ENCODE results near the gene NPPA. TPM values are rescaled to one million over a fixed set of nuclear protein-coding genes. Genes with fewer than 3 reads are reported as not detected.
A peak's percentile ranks its signal among the peaks of the same experiment; 100 is the strongest.

NPPA gene
- total and polyA plus RNA-seq, 9 of the 15 experiments (the other 6 are each of a cell fraction or from before 2014, with no cell fraction given), result not detected

- TF ChIP-seq ZNF518B (CRISPR knock-in tag; IDR thresholded peaks at IDR 0.05) (no peak), HSF4 (CRISPR knock-in tag; IDR thresholded peaks at IDR 0.05; ENCODE audit: borderline replicate concordance) (no peak), TCF15 (CRISPR knock-in tag; IDR thresholded peaks at IDR 0.05) (peak; percentile 58; the same call in 1 of the 2 replicates), ZNF311 (CRISPR knock-in tag; IDR thresholded peaks at IDR 0.05) (no peak), RFX1 (IDR thresholded peaks at IDR 0.05) (no peak), TCF7 (IDR thresholded peaks at IDR 0.05; ENCODE audit: borderline replicate concordance) (no peak), NCOA1 (IDR thresholded peaks at IDR 0.05; ENCODE audit: low read depth) (no peak), ZKSCAN8 (CRISPR knock-in tag; IDR thresholded peaks at IDR 0.05) (peak; percentile 75; the same call in 1 of the 2 replicates), LEF1 (IDR thresholded peaks at IDR 0.05) (no peak), ZNF316 (IDR thresholded peaks at IDR 0.05) (no peak), PRMT5 (CRISPR knock-in tag; IDR thresholded peaks at IDR 0.05) (no peak), ARID1B (IDR thresholded peaks at IDR 0.05) (no peak), ZNF133 (CRISPR knock-in tag; IDR thresholded peaks at IDR 0.05) (no peak), E2F3 (CRISPR knock-in tag; IDR thresholded peaks at IDR 0.05) (peak; percentile 21; the same call in 1 of the 2 replicates), ZNF347 (CRISPR knock-in tag; IDR thresholded peaks at IDR 0.05; ENCODE audit: low read depth) (peak; percentile 55; the same call in 1 of the 2 replicates), CEBPB (tag; IDR thresholded peaks at IDR 0.05) (no peak), ETS2 (tag; IDR thresholded peaks at IDR 0.05; ENCODE audit: borderline replicate concordance, poor library complexity, severe bottlenecking) (no peak), ZBTB17 (CRISPR knock-in tag; IDR thresholded peaks at IDR 0.05) (no peak), ZNF324 (CRISPR knock-in tag; IDR thresholded peaks at IDR 0.05) (0 out of 2 replicates have a peak, but pooled peaks have one; percentile 6), CBFB (CRISPR knock-in tag; IDR thresholded peaks at IDR 0.05) (peak; percentile 54; the same call in 1 of the 2 replicates), MTF1 (CRISPR knock-in tag; IDR thresholded peaks at IDR 0.05; ENCODE audit: borderline replicate concordance) (no peak), STAT5A (IDR thresholded peaks at IDR 0.05; ENCODE audit: borderline replicate concordance, low read length) (no peak), MBD2 (IDR thresholded peaks at IDR 0.05; ENCODE audit: borderline replicate concordance, low read depth) (0 out of 2 replicates have a peak, but pooled peaks have one; percentile 3), SMARCB1 (IDR thresholded peaks at IDR 0.05; ENCODE audit: insufficient read length, low read depth) (no peak), ETV1 (tag; conservative IDR thresholded peaks at IDR 0.05; ENCODE audit: low read depth) (no peak; the same call in 1 of the 2 replicates), NR4A1 (CRISPR knock-in tag; IDR thresholded peaks at IDR 0.05) (no peak), NR4A1 (tag; IDR thresholded peaks at IDR 0.05) (peak; percentile 64), GTF2A2 (tag; IDR thresholded peaks at IDR 0.05) (no peak; the same call in 1 of the 2 replicates), KHSRP (IDR thresholded peaks at IDR 0.05) (no peak), ZSCAN32 (CRISPR knock-in tag; IDR thresholded peaks at IDR 0.05) (no peak)
Measured at GRCh38 chr1:11800756-11801433, 46.7 kb downstream of the NPPA start (continued).

All from K562 (cell line).